OCI-LY7 (cell line): ENCODE measurements around the gene AP2A1.

Experiments used
- CTCF ChIP-seq: fragments of 200-600 bp; sonication (generic); conservative IDR thresholded peaks from 2 replicates; pipeline ENCODE4 v1.5.1; 2014; ENCODE audit warnings: mild to moderate bottlenecking, antibody characterized with exemption, low read length, moderate library complexity, mixed read lengths
- EZH2phosphoT487 ChIP-seq: fragments of 200-600 bp; sonication (generic); IDR thresholded peaks from 2 replicates; pipeline ENCODE4 v1.6.1; 2018; ENCODE audit warnings: low read depth, borderline replicate concordance, mild to moderate bottlenecking, mixed run types, antibody characterized with exemption, low read length, moderate library complexity, mixed read lengths

GRCh38 chr19:49850221-49850486 lies 83.4 kb downstream of the AP2A1 start:
- TF ChIP-seq CTCF (no peak), EZH2phosphoT487 (no peak)
